HCT116 (cell line): ENCODE results near the gene DHH. TPM values are rescaled to one million over a fixed set of nuclear protein-coding genes. Genes with fewer than 3 reads are reported as not detected.

Experiments
- ATAC-seq: fragments of 200-7000 bp; cut with Tn5 transposase; 2 replicates; pipeline ENCODE4 v1.9.1; 2020; ENCODE audit warnings: mild to moderate bottlenecking, moderate library complexity
- BruUV-seq: library from RNA; stranded (reverse); fragments of 400-500 nt; replicated peaks from 2 replicates; lab custom pipeline; 2021; lab: Mats Ljungman, UMichigan
- CTCF ChIA-PET: fragments of 300-600 bp; sonication (Branson Sonifier 250); formaldehyde crosslinking; loops from one replicate; lab custom pipeline; 2021; ENCODE audit warnings: antibody characterized with exemption; lab: Charles Lee
- POLR2A ChIA-PET: fragments of 300-600, 350-600 bp; sonication (Branson Sonifier 250); formaldehyde crosslinking; loops from one replicate; lab custom pipeline; 2021; ENCODE audit warnings: antibody characterized with exemption; lab: Charles Lee
- RAD21 ChIA-PET, 2 experiments: fragments of 300-600 bp; sonication (Branson Sonifier 250); formaldehyde crosslinking; loops; one replicate each; lab custom pipeline; 2023; ENCODE audit warnings: low total read pairs in 2 of 2; ENCODE audit not compliant: uncharacterized antibody in 2 of 2, unreplicated experiment in 2 of 2, low non-redundant PET in 1 of 2; lab: Charles Lee
- DNase-seq: peaks from one replicate; pipeline ENCODE4 v3.0.0-alpha.2; 2010; ENCODE audit warnings: low read depth, low spot score
- H2AFZ ChIP-seq: fragments of 200-600 bp; shearing (Covaris generic), sonication (generic); 2 replicates; pipeline ENCODE4 v1.6.1; 2017; ENCODE audit warnings: low read depth, mixed run types, mixed read lengths, antibody characterized with exemption, low read length; ENCODE audit not compliant: poor library complexity, severe bottlenecking
- H3K27ac ChIP-seq: 2 replicates; pipeline ENCODE4 v1.5.1; 2012; ENCODE audit warnings: low read depth, low read length
- H3K27me3 ChIP-seq: fragments of 200-600 bp; sonication (generic); 2 replicates; pipeline ENCODE4 v1.6.1; 2016; ENCODE audit warnings: mixed run types, low read length, mixed read lengths; ENCODE audit not compliant: insufficient read depth
- H3K36me3 ChIP-seq, 2 experiments: fragments of 200-500 bp in 1 of 2; fragments of 200-600 bp in 1 of 2; sonication (Bioruptor generic) in 1 of 2; sonication (generic) in 1 of 2; 2 replicates each; pipeline versions ENCODE4 v1.5.1 to v1.6.1; 2014 to 2016; ENCODE audit warnings: low read length in 2 of 2, inconsistent platforms in 1 of 2, mixed read lengths in 1 of 2, mixed run types in 1 of 2; ENCODE audit not compliant: insufficient read depth in 2 of 2, control insufficient read depth in 1 of 2
- H3K4me1 ChIP-seq, 2 experiments: fragments of 200-600 bp in 1 of 2; sonication (generic) in 1 of 2; 2 replicates each; pipeline versions ENCODE4 v1.5.1 to v1.6.1; 2012 to 2017; ENCODE audit warnings: low read length in 2 of 2, inconsistent platforms in 1 of 2, mild to moderate bottlenecking in 1 of 2, mixed read lengths in 1 of 2, mixed run types in 1 of 2, moderate library complexity in 1 of 2; ENCODE audit not compliant: insufficient read depth in 2 of 2, control insufficient read depth in 1 of 2
- H3K4me2 ChIP-seq: fragments of 200-600 bp; sonication (generic); 2 replicates; pipeline ENCODE4 v1.6.1; 2017; ENCODE audit warnings: mixed run types, low read length, mixed read lengths
- H3K4me3 ChIP-seq, 2 experiments: fragments of 200-600 bp in 1 of 2; sonication (generic) in 1 of 2; replicated peaks in 1 of 2; 2 replicates each; pipeline ENCODE4 v1.5.1; 2011 to 2016; ENCODE audit warnings: low read length in 2 of 2, control low read depth in 1 of 2, low read depth in 1 of 2, mild to moderate bottlenecking in 1 of 2, mixed read lengths in 1 of 2, mixed run types in 1 of 2
- H3K79me2 ChIP-seq: fragments of 200-600 bp; sonication (generic); 2 replicates; pipeline ENCODE4 v1.6.1; 2017; ENCODE audit warnings: mild to moderate bottlenecking, mixed run types, low read length, moderate library complexity, mixed read lengths; ENCODE audit not compliant: insufficient read depth
- H3K9ac ChIP-seq: fragments of 200-600 bp; sonication (generic); 2 replicates; pipeline ENCODE4 v1.6.1; 2016; ENCODE audit warnings: low read length, mixed read lengths
- H3K9me2 ChIP-seq: fragments of 200-600 bp; sonication (generic), shearing (Covaris generic); 2 replicates; pipeline ENCODE4 v1.6.1; 2017; ENCODE audit warnings: mixed run types, mild to moderate bottlenecking, moderate library complexity; ENCODE audit not compliant: insufficient read depth
- H3K9me3 ChIP-seq, 2 experiments: fragments of 200-500 bp in 1 of 2; fragments of 200-600 bp in 1 of 2; sonication (Bioruptor generic) in 1 of 2; sonication (generic) in 1 of 2; 2 replicates each; pipeline ENCODE4 v1.6.1; 2014 to 2017; ENCODE audit warnings: low read length in 2 of 2, mixed read lengths in 2 of 2, inconsistent platforms in 1 of 2, low read depth in 1 of 2, mild to moderate bottlenecking in 1 of 2, mixed run types in 1 of 2, moderate library complexity in 1 of 2; ENCODE audit not compliant: control insufficient read depth in 1 of 2, insufficient read depth in 1 of 2
- H4K20me1 ChIP-seq: fragments of 200-600 bp; sonication (generic), shearing (Covaris generic); 2 replicates; pipeline ENCODE4 v1.6.1; 2017; ENCODE audit warnings: mixed run types, mild to moderate bottlenecking, moderate library complexity; ENCODE audit not compliant: insufficient read depth
- CBX3 ChIP-seq: IDR thresholded peaks from 2 replicates; pipeline ENCODE4 v1.6.1; 2012; ENCODE audit warnings: low read depth
- CEBPB ChIP-seq: IDR thresholded peaks from 2 replicates; pipeline ENCODE4 v1.6.1; 2012; ENCODE audit warnings: low read depth
- CTCF ChIP-seq, 3 experiments: fragments of 200-600 bp in 1 of 3; sonication (generic) in 1 of 3; IDR thresholded peaks in 2 of 3; conservative IDR thresholded peaks in 1 of 3; 2 replicates each; pipeline ENCODE4 v1.5.1; 2012 to 2017; ENCODE audit warnings: low read depth in 2 of 3, low read length in 2 of 3, antibody characterized with exemption in 1 of 3, borderline replicate concordance in 1 of 3, control low read depth in 1 of 3, mild to moderate bottlenecking in 1 of 3, mixed read lengths in 1 of 3, mixed run types in 1 of 3, moderate library complexity in 1 of 3; ENCODE audit not compliant: insufficient read depth in 1 of 3
- EZH2 ChIP-seq: fragments of 200-600 bp; sonication (generic); IDR thresholded peaks from 2 replicates; pipeline ENCODE4 v1.6.1; 2017; ENCODE audit warnings: antibody characterized with exemption, mixed run types
- JUND ChIP-seq: IDR thresholded peaks from 2 replicates; pipeline ENCODE4 v1.6.1; 2012
- POLR2A ChIP-seq: IDR thresholded peaks from 2 replicates; pipeline ENCODE4 v1.7.0; 2011; ENCODE audit warnings: borderline replicate concordance; ENCODE audit not compliant: insufficient read depth, insufficient read length; ENCODE audit errors: extremely low read depth
- POLR2AphosphoS5 ChIP-seq: IDR thresholded peaks from 2 replicates; pipeline ENCODE4 v1.6.1; 2011; ENCODE audit warnings: mild to moderate bottlenecking, low read depth, low read length, moderate library complexity
- REST ChIP-seq: IDR thresholded peaks from 2 replicates; pipeline ENCODE4 v1.6.1; 2012; ENCODE audit warnings: low read depth
- SIN3A ChIP-seq: IDR thresholded peaks from 2 replicates; pipeline ENCODE4 v1.6.1; 2012; ENCODE audit warnings: low read depth
- TCF7L2 ChIP-seq: IDR thresholded peaks from 2 replicates; pipeline ENCODE4 v1.7.0; 2011; ENCODE audit warnings: borderline replicate concordance, inconsistent platforms; ENCODE audit not compliant: insufficient read depth, insufficient read length; ENCODE audit errors: extremely low read depth
- ZFX ChIP-seq: fragments of 450-650 bp; IDR thresholded peaks from 2 replicates; pipeline ENCODE4 v1.6.1; 2017
- intact Hi-C: fragments of 100-400 bp; cut with micrococcal nuclease; formaldehyde crosslinking; loops from 2 replicates; pipeline ENCODE4 v1.10.0; 2022
- total RNA-seq: library from RNA; stranded (reverse); gene quantifications from one replicate; pipeline ENCODE4 v1.2.1, GENCODE V29; 2021; ENCODE audit not compliant: unreplicated experiment

Gene DHH
- total RNA-seq, 1 experiment from 2014 or later = 0.22 TPM

GRCh38 chr12:49089821-49090773 is 4.5 kb downstream of the DHH start:
- Histone ChIP-seq H3K9ac (no peak overlapping the region), H3K4me3 (no peak overlapping the region), H4K20me1 (no peaks in the 10 kb centered on the region), H3K4me1 (peaks cover 11 to 16% of the 10 kb centered on the region in 2 experiments), H2AFZ (no peak overlapping the region), H3K4me2 (no peak overlapping the region), H3K9me3 (no peaks in the 10 kb centered on the region), H3K9me2 (no peaks in the 10 kb centered on the region), H3K79me2 (no peaks in the 10 kb centered on the region), H3K27ac (no peak overlapping the region), H3K36me3 (no peaks in the 10 kb centered on the region), H3K27me3 (no peaks in the 10 kb centered on the region)
- BruUV-seq = no TSS peak
- ATAC-seq = no peak
- TF ChIP-seq EZH2 (no peak), SIN3A (no peak), JUND (no peak), CBX3 (no peak), CTCF (IDR thresholded peaks at IDR 0.05 in 2 of 3, conservative IDR thresholded peaks at IDR 0.05 in 1 of 3; ENCODE audit: borderline replicate concordance in 1 of 3, insufficient read depth in 1 of 3, low read depth in 2 of 3, low read length in 2 of 3) (no peak), TCF7L2 (no peak), POLR2AphosphoS5 (no peak), ZFX (no peak), REST (no peak), POLR2A (no peak), CEBPB (no peak)
- no peak for DNase-seq
- POLR2A ChIA-PET = no interaction called here
- RAD21 ChIA-PET = no interaction called here
- CTCF ChIA-PET = interaction anchor here (2.1 to 4.2 kb wide), 3 partner anchors 9 to 40 kb away, joined by 21 to 59 read pairs (median 27); partner anchors contain the start of genes LMBR1L and TUBA1B
- intact Hi-C loops = no loop called here
